NCI-H345 treated with DMSO at 0.1 percent for 48 hours (cell line): ENCODE measurements around the gene SEC16A.

Experiments
- DNase-seq: peaks from one replicate; lab custom pipeline; 2025; ENCODE audit not compliant: unreplicated experiment; lab: John Stamatoyannopoulos, UW

The SEC16A gene

DNA sequence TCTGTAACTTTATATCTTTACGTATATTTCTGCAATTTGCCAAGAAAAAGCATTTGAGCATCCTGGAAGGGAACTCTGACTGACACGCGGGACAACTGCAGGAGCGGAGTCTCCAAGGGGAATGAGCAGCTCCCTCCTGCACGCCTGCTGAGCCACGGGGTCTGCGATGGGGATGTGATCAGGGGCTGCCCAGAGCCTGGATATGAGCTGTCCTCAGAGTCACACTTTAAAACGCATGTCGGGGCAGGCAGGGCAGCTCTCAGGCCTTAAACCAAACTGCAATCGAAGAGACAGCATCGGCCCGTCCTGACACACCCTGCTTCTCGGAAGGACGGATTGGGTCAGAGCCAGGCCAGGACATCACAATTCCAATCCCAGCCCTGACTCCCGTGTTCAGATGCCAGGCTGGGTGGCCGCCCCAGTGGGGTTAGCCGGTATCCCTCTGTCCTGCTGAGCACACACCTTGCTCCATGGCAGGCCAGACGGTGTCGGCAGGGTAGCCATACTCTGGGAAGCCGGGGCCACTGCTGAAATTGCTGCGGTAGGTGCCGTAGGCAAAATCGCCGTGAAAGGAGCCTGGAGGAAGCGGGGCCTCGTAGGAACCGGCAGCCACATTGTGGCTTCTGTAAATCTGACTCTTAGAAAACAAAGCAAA is 17.2 kb downstream of the SEC16A start:
- DNase-seq: no peak

DNA sequence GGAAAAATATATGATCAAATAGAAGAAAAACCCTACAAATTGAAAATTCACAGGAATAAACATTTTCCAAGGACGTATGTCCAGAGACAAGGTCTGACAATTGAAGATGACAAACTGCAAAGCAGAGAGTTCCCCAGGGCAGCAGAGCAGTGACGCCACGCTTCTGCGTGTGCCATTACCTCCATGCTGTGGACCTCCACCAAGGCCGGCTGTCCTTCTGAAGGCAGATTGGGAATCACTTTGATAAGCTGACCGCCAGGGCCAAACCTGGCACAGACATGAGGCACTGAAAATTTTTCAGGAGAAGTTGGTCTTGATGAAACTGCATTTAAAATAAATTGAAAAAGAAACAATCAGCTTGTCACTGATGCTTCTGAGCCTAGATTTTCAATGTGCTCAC is 18.6 kb downstream of the SEC16A start:
- DNase-seq: no peak

DNA sequence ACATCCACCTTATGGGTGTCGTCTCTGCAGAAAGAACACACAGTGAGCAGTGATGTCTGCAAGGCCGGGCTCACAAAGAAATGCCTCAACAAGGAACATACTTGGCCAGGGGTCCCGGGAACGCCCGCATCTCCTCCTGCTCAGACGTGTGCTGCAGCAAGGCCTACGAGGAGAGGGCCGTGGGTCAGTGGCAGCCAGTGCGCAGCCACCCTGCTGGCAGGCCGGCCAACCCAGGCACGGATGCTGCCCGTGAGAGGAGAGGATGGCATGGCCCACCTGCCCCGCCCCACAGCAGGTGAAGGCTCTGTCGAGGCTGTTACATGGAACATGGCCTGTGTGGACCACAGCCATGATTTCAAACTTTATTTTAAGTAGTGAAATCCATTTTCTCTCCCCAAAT is 19.3 kb downstream of the SEC16A start:
- DNase-seq: no peak

DNA sequence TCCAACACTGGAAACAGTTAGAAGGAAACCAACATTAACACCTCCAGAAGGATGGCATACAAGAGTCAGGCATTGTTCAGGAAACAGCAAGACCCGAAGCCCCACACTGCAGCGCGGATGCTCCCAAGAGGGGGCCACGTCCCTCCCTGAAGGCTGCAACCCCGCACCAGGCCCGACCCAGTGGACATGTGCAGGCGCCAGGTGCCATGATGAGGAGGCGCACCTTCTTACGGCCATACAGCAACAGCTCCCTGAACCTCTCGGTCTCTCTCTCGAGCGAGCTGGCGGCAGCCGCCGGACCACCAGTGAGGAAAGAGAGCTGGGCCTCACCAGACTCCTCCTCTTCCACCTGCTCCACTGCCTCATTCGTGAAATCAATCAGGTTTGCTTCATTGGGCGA is 20.2 kb downstream of the SEC16A start:
- no peak for DNase-seq

DNA sequence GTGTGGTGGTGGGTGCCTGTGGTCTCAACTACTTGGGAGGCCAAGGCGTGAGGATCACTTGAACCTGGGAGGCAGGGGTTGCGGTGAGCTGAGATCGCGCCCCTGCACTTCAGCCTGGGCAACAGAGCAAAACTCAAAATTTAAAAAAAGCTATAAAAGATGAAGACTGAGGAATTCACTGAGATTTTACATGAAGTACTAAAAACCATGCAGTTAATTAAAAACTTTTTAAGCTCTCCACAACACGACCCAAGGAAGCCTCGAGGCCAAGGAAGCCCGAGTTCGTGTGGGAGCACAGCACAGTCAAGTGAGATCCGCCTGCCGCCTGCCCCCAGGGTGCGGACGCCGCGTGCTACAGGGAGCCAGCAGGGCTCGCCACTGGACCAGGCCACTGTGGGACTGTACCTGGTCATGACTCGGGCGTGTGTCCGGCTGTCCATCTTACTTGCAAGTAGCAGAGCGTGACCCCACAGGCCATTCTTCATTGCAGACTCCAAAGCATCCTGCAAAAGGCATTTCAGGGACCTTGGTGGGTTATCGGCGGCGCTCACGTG is 22.0 kb downstream of the SEC16A start:
- no peak for DNase-seq

DNA sequence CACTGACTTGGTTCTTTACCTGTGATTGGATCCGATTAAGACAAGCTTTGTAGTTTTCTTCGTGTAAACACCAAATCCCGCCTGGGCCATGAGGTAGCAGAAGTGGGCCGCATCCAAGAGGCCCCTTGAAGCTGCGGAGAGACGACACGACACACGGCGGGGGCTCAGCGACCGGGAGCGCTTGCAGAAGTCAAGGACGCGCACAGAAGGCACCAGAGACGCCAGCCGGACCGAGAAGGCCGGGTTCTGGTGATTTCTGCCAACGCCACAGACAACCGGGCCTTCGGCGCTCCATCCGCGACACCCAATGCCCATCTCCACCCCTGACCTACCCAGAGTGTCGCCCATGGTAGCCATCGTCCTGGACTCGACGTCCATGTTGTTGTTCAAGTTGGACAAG is 23.4 kb downstream of the SEC16A start:
- no peak for DNase-seq

DNA sequence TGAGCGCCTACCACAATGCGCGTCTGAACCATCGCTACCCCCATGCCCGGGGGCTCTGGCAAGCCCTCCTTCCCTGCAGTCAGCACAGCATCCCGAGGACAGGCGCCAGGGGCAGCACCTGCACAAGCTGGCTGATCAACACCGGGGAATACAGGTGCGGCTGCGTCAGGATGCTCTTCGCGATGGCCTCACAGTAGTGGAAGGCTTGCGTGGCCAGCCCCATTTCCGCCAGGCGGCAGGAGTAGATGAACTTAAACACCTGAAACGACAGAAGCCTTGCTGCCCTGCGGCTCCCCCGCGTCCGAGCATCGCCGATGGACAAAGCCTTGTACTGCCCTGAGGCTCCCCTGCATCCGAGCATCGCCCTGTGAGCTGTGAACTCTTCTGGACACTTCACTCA is 25.5 kb downstream of the SEC16A start:
- DNase-seq: no peak

DNA sequence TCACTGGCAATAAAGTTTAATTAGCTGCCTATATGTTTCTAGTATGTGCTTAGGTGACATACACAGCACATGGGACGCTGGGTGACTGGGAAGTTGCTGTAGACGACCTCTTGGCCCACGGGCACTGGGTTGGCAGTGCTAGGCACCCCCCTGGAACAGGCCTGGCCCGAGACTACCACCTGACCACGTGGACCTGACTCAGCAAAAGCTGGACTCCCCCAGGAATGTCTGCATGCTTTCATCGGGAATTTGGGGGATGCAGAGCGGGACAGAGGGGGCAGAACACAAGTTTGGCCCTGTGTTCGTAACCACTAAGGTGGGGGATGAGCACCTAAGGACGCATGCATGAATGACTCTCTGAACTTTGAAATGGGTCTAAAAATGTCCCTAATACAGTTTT is 26.6 kb downstream of the SEC16A start:
- DNase-seq: no peak

DNA sequence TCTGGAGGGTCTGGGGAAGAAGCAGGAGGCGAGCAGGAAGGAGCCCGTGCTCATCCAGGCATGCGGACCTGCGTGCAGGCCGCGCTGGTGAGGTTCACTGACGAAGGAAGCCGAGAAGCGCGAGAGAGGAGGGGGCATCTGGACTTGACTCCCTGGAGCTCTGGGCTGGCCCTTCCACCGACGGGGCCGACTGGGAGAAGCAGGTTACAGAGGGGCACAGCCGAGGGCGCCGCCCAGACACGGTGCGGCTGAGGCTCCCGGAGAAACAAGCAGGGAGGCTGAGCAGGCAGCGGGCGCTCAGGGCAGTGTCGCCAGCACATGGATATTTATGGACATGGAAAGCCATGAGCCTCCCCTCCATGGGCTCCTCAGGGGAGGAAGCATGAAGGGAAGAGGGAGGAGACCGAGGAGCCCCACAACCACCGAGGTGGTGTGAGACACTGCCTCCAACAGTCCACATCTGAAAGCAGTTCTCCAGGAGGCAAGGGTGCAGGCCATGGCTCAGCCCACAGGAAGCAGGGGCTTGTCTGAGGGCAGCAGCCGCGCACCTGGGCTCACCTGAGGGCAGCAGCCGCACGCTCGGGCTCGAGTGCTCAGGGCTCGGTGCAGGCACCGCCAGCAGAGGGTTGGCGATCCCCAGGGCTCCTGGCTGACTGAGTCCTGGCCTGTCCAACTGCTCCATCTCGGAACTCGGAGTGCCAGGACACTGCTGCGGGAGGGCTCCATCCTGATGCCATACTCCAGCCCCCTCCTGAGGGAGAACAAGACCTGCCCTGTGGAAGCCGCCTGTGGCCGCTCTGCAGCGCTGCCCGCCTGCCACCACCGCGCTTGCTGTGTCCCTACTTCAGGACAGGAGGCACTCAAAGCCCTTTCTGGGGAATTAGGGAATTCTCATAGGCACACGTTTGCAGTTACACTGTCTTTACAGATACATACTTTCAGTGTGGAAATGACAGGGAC is 27.5 kb downstream of the SEC16A start:
- DNase-seq: no peak

DNA sequence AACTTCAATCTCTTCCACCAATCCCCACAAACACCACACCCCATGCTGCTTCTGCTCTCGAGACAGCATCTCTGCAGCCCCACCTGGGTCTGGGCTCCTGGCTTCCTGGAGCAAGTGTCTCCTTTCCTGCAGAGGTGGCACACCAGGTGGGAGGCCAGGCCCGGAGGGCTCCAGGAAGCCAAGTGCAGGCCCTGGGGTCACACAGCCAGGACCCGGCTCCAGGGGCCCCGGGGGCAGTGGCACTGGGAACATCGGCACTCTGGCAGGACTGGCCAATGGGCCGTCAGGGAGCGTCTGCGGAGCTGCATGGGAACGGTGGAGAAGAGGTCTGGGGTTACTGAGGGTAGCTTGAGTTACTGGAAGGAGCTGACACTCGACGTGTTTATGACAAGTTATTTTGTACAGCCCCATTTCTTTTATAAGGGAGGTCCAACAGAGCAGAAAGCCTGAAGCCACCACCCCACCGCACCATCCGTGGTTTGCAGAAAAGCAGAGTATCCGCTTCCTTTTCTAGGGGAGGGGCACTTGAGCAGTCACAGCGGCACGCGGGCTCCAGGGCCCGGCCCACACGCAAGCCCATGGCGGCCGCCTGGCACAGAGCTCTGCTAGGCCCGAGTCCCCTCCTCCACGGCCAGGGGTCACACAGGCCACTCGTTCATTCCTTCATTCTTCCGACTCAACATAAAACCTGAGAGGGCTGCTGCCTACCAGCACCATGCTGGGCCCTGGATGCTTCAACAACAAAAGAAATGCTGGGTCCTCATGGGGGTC is 28.6 kb downstream of the SEC16A start:
- no peak for DNase-seq

DNA sequence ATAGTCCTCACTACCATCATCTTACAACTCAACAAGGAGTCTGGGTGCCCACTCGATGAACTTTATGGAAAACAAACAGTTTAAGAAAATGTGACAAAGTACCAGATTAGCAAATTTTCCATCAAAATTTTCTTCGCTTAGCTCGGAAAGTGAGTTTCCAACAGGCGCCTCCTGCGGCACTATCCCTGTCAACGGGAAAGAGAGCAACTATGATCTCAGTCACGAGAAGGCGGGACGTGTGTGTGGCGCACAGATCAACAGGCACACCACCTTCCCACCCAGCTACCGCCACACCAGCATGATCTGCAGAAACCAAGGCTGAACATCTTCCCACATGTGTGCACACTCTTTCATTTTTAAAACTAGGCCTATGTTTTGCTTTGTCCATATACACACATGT is 29.5 kb downstream of the SEC16A start:
- no peak for DNase-seq

DNA sequence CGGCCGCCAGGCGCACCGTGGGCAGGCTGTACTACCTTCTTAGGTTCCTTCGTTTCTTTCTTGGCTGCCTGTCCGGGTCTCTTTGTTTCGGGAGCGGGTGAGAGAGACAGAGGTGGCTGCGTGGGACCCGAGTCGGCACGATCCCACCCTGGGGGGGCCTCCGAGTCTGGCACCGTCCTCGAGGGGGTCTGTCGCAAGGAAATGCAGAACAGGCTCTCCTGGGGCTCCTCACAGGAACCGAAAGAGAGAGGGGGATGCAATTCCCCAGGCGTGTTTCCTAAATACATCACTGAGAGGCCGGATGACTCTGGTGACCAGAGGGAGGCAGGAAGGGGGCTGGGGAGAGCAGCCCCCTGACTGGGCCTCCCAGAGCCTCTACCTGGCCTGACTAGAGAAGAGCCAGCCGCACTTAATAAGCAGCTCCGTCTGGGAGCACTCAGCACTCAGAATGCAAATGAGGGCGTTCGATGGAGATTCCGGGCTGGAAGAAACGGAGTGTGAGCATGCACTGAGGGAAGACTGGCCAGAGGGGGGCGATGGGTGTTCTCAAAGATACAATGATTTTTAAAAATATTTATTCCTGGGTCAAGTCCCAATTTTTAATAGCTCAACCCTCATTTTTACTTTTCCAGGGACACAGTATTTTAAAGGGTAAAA is 31.5 kb downstream of the SEC16A start:
- no peak for DNase-seq

DNA sequence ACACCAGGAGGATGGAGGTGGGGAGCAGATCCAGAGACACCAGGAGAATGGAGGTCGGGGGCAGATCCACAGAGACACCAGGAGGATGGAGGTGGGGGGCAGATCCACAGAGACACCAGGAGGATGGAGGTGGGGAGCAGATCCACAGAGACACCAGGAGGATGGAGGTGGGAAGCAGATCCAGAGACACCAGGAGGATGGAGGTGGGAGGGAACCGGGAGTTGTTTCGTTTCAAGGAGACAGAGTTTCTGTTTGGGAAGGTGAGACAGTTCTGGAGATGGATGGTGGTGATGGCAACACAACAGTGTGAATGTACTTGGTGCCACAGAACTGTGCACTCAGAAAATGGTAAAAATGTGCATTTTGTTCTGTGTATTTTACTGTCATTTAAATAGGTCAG is 34.2 kb downstream of the SEC16A start:
- no peak for DNase-seq

DNA sequence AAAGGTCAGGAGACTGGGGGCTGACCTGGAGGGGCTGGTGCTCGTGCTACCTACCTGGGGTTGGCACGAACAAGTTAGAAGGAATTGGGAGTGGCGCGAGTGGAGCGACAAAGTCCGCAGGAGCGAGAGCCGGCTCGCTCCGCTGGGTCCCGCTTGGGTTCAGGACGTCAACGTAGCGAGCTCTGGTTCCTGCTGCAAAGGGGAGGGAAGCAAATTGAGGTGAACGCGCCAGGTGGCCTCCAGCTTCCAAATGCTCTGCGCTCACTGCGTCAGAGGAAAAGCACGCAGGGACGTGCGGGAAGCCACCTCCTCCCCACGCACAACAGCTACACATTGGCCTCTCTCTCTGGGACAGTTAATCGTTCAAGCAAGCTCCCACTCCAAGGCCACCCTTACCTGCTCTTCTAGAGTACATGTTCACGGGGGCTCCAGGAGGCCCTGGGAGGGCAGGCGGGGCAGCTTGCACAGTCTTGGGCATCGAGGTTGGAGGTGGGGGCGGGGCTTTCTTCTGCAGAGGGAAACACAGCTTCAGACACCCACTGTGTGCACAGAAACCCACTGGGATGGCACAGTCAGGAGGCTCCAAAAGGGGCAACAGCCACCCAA is 35.6 kb downstream of the SEC16A start:
- no peak for DNase-seq

DNA sequence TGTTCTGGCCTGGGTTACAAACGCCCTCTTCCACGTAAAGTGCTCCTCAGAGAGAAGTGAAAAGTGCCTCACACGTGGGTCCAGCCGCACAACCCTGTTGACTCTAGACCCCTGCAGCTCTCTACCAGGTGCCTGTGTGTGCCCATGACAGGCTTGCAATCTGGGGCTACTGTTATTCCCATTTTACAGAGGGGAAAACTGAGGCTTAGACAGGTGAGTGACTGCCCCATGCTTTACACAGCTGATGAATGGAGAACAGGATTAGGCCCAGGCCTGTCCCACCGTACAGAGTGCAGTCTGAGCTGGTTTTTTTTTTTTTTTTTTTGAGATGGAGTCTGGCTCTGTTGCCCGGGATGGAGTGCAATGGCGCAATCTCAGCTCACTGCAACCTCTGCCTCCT is 37.0 kb downstream of the SEC16A start:
- no peak for DNase-seq

DNA sequence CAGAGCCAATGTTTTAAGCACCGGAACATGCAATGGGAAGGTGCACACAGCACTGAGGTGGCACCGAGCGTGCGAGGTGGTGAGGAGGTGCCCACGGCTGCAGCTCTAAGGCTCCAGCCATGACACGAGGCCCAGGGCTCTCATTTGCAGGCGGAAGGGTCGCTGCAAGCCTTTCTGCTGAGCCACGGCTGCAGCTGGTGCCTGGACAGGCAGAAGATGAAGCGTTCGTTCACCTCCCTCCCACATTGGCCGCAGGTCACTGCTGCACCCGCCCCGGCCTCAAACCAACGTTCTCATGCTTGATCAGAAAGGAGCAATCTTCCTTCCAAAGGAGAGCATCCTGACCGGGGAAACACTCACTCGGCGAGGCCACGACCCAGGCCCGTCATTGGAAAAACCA is 38.7 kb downstream of the SEC16A start:
- no peak for DNase-seq

DNA sequence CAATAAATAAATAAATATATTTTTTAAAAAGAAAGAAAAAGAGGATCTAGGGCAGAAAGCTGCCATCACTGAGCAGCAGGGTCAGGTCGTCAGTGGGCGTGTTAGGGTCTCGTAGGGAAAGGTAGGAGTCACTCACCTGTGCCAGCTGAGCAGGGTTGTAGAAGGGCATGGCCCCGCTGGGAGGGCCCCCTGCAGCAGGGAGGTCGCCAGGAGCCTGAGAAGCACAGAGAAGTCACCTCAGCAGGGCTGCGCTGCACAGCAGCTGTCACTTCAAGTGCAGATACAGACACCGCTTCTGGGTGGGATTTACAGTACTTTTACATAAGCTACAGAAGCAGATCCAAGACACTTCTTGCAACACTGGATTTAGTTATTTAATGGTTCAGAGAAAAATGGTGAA is 39.2 kb downstream of the SEC16A start:
- DNase-seq: no peak

DNA sequence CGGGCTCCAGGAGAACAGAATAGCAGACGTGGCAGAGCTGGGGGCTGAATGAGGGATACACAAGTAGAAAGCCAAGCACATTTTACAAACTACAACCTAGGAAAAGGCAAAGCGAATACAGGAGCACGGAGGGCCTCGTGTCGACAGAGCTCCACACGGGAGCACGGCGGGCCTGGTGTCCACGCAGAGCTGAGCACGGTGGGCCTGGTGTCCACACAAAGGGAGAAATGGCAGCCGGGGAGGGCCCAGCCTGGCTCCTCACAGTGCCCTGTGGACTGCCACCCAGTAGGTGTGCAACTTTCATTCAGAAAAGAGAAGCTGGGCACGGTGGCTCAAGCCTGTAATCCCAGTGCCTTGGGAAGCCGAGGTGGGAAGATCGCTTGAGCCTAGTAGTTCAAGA is 39.8 kb downstream of the SEC16A start:
- no peak for DNase-seq

DNA sequence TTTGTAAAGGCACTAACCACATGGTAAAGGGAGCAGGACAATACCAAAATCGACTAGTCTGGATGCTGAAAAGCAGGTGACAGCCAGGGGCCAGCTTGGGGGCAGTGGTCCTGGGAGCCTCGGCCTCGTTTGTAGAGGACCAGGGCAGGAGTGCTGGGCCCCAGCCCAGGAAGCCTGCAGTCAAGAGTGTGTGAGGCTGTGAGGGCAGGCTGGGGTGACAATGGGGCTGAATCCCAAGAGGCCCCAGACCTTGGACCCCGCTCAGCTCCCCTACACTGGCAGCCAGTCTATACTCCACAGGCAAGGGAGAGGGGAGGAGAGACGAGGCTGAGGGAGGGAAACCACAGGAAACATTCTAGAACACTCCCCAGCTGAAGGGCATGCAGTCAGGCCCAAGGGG is 40.6 kb downstream of the SEC16A start:
- no peak for DNase-seq

DNA sequence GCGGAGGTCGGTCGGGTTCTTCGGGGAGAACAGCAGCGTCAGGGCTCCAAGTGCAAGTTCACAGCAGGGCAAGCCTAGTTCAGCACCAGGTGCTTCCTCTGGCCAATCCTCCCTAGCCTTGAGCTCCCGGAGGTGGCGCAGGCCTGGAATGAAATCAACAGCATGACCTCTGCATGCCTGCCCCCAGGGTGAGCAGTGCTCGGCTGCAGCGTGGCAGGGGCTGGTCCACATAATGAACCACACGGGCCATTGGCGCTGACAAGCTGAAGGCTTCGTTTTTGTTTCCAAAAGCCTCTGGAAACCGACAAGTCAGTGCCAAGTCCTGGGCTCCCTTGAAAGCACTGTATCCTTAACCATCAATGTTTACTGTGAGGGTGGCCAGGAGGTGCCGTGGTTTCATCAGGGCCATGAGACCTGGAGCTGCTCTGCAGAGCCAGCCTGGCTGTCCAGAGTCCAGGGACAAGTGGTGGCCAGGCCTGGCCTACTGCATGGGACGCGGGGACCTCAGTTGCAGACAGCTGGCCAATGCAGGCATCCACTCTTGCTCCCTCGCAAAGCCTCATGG is 41.1 kb downstream of the SEC16A start:
- no peak for DNase-seq
